Stimulated activated CD8-positive, alpha-beta memory T cell treated with anti-CD3 and anti-CD28 coated beads, Interleukin-15, amount 100 ng/mL, for 4 hours (primary cell): Measurements from ENCODE around the gene GADD45G.

ENCODE experiments used
- DNase-seq, 2 donors: peaks; one replicate each; pipeline ENCODE4 v3.0.0-alpha.2; 2020; ENCODE audit warnings: low read depth in 2 of 2

GADD45G gene

GRCh38 chr9:89654025-89654662, 49.3 kb downstream of the GADD45G start:
- no peak for DNase-seq

- DNase-seq: no peak
Measured at GRCh38 chr9:89655056-89655989, 50.5 kb downstream of the GADD45G start.
